ENCODE measurements around the gene BICD2.
A peak's percentile ranks its signal among the peaks of the same experiment; 100 is the strongest.

Gene BICD2

GRCh38 chr9:92714787-92715487 lies 49.7 kb downstream of the BICD2 start:
- no peak for DNase-seq (ENCODE audit: low spot score)

DNA sequence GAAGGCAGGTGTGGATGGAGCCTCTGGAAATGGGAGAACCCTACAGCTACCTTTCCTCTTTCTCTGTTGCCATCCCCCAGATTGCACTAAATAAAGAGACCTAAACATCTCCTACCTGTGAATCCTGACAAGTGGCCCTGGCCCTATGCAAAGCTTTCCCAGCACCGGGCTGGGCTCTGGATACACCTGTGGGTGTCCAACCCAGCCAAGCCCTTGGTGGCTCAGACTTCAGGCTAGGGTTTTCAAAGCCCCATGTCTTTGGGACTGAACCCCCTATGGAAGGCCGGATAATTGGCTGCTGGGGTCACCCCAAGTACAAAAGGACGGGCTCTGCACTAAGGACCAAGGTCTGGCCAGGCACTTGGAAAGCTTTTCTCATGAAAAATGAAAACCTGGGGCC lies 50.6 kb downstream of the BICD2 start:
- no peak for DNase-seq (ENCODE audit: low spot score)

DNA sequence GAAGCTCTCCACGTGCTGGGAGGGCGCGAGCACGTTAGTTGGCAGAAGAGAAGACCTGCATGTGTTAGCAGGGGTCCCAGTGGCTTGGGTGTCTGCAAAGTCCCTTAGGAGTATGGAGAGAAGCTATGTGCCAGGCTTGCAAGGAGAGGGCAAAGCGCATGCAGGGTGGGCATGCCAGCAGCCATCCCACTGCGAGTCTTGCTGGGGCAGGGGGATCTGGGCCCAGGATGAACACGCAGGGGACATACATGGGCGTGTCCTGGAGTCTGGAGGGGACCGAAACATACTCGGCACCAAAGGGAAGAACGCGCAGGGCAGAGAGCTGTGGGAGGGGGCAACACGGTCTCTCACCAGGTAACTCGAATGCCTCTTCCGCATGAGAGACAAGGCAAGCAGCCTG lies 51.1 kb downstream of the BICD2 start:
- no peak for DNase-seq (ENCODE audit: low spot score)

GRCh38 chr9:92712767-92713166 lies 51.9 kb downstream of the BICD2 start:
- DNase-seq (ENCODE audit: low spot score): no peak

DNA sequence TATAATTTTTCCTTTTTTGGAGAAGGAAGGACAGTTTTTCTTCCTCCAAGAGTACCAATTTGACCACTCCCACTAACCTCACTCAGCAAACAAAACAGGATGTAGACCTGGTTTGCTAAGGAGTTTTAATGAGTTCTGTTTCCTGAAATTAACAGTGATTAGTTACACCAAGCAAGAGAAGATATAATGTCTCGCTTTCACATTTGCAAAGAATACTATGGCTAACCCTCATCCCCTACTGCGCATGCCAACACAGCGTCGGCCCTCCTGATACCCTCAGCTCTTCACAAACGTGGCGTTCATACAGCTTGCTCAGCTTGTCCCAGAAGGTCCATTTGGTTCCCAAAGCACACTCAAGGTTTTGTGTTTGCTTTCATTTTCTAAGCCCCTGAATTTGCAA lies 52.8 kb downstream of the BICD2 start:
- no peak for DNase-seq (ENCODE audit: low spot score)

GRCh38 chr9:92711146-92711545 lies 53.5 kb downstream of the BICD2 start:
- DNase-seq (ENCODE audit: low spot score): no peak

DNA sequence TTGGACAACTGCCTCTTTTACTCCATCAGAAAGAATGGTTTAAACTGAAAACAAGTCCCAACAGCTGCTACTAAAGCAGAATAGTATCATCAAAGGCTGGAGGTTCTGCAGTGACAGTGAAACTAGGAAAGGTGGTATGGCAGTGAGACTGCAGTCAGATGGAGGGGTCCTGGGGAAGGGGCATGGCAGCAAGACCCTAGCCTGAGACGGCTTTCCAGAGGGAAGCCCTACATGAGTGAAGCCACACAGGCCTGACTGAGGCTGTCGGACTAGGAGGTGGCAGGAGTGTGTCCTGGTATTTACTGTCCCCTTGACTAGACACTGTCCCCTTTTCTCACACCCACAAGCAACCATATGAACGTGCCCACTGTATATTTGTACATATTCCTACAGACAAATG lies 54.3 kb downstream of the BICD2 start:
- DNase-seq (ENCODE audit: low spot score): no peak

DNA sequence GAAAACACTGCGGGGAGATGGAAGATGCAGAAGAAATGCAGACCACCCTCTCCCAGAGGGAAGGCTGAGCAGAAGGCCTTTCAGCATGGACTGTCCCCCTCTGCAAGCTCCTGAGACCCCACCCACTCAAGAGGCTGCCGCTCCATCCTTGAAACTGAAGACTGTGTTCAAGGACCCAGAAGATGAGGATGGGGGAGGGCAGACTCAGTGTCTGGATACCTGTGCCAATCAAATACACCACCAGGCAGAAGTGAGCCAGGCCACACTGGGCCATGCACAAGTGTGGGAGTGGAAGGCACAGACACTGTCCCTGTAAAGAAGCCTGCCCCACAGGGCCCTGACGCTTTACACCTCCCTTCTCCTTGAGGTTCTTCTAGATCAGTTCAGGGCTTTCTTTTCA lies 54.7 kb downstream of the BICD2 start:
- DNase-seq (ENCODE audit: low spot score): no peak

- no peak for DNase-seq (ENCODE audit: low spot score)
These were observed 55.4 kb downstream of the BICD2 start for GRCh38 chr9:92709240-92709639.

DNA sequence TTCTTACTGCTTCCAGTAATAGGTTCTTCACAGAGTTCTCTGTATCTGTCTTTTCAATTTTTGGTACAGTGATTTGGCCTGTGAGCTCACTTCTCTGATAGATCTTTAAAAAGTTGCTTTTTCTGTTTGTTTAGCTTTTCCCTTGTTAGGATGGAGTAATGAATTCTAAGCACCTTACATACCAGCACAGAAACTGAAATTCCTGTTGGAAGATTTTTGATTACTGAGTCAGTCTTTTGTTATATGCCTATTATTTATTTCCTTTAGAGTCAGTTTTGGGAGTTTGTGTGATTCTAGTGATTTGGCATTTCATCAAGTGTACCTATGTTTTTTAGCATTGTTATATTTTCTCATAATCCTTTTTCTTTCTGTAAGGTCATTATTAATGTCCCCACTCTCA lies 57.1 kb downstream of the BICD2 start:
- DNase-seq (ENCODE audit: low spot score): no peak

DNA sequence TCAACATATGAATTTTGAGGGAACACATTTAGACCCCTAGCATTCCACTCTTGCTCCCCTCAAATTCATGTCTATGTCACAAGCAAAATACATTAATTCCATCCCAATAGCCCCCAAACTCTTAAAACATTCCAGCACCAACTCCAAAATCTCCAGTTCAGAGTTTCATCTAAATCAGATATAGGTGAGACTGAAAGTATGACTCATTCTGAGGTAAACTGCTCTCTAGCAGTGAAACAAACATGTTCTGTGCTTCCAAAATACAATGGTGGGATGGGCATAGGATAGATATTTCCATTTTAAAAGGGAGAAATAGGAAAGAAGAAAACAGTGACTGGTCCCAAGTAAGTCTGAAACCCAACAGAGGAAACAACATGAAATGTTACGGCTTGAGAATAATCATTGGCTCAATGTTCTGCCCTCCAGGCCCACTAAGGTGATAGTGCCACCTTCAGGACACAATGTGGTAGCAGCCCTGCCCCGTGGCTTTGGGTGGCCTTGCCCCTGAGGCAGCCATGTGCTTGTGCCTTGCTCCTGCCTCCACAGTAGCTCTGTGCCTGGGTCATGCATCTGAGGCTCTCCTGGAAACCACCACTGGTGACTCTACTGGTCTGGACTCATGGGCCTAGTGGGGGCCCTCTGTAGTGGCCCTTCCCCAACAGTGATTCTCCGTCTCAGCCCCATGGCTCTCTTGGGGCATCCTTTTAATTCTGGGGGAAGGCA lies 58.3 kb downstream of the BICD2 start:
- peak; percentile 26 for DNase-seq (ENCODE audit: low spot score)

- no peak for DNase-seq (ENCODE audit: low spot score)
These were observed 60.1 kb downstream of the BICD2 start for GRCh38 chr9:92704528-92704927.

- DNase-seq (ENCODE audit: low spot score): no peak
These were observed 68.0 kb downstream of the BICD2 start for GRCh38 chr9:92696619-92697018.

- DNase-seq (ENCODE audit: low spot score): no peak
These were observed 77.7 kb downstream of the BICD2 start for GRCh38 chr9:92686954-92687353.

GRCh38 chr9:92685022-92685421 lies 79.6 kb downstream of the BICD2 start:
- no peak for DNase-seq (ENCODE audit: low spot score)

DNA sequence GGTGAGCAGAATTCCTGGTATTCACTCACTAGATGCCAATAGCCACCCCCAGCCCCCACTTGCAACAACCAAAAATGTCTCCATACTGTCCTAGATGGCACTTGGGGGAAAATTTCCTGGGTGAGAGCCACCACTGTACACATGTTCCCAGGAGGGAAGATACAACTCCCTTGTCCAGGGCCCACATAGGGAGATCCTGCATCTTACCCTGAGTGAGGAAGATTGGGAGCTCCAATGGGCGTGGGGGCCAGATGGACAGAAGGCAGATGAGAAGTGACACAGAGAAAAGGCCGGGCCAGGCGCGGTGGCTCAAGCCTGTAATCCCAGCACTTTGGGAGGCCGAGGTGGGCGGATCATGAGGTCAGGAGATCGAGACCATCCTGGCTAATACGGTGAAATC lies 82.4 kb downstream of the BICD2 start:
- no peak for DNase-seq (ENCODE audit: low spot score)

DNA sequence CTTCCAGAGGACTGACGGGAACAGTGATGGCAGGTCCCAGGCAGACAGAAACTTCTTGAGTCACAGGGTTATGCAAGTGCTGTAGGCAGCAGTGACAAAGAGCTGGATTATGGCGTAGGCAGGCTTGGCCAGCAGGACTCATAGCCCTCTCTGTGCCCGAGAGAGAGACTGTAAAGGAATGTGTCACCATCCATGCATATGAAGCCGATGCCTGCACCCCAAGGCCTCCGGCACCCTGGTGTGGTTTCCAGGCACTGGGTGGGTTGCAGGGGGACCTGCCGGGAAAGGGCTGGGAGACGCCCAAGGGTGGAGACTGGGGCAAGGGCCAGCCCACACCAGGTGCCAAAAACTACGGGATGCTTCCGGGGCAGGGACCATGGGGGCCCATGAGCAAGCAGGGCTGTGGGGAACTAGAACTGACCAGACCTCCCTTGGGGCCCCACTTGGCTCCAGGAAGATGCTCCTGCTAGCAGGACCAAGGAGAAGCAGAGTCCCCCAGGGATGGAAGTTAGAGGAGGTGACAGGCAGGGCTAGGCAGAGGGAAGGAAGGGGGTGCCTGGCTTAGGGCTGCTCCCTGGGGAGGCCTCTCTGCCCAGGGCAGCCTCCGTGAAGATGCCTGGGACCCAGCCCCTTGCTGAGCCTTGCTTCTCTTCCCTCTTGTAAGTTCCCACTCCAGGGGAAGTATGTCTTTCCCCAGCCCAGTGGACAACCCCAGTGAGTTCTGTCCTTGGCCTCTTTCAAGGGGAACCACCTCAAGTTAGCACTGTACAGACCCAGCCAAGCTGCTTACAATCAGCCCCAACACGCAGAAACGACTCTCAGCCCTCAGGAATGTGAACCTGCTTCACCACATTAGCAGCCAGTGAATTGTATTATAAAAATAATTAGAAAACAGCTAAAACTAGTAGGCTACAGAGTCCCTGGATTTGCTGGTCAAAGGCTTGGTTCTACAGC lies 84.2 kb downstream of the BICD2 start:
- no peak for DNase-seq (ENCODE audit: low spot score)

DNA sequence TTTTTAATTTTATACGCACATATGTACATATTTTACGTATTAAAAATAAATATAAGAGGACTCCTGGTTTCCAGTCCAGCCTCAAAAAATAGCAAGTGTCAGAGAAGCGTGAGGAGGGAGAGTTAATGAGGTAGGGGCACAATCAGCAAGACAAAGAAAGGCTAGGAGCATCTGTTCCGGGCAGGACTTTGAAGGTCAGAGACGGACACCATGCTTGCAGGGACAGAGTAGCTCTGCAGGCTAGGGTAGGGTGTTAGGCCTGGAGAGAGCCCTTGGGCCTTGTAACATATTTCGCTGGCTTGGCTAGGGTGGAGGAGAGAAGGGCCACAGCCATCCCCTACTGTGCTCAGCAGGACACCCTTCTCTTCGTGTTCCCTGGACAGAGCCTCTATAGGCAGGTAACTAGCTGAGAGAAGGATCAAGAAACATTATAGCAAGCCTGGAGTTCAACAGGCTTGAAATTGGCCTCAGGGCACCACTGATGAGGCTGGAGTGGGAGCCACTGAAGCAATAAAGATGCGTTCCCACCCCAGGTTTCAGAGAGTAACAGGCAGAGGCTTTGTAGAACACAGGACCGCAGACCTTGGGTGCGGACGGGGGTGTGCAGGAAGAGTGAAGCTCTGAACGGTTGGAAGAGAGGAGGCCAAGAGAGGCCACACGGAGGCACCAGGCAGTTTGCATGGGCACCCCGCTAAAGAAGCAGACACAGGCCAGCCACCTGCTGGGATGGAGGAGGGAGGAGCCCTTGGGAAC lies 85.0 kb downstream of the BICD2 start:
- no peak for DNase-seq (ENCODE audit: low spot score)

DNA sequence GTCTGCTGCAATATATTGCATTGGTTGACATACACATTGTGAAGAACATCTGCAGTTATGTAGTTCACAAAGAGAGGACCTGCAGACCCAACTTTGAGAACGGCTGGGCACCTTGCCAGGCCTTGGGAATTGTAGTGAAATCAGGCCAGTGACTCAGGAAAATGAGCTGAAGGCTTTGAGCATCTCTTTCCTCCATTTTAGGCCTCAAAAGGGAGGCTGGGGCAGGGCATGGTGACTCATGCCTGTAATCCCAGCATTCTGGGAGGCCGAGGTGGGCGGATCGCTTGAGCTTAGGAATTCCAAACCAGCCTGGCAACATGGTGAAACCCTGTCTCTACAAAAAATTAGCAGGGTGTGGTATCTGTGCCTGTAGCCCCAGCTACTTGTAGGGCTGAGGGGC lies 93.3 kb downstream of the BICD2 start:
- DNase-seq (ENCODE audit: low spot score): no peak

GRCh38 chr9:92669890-92670708 lies 94.5 kb downstream of the BICD2 start, which contains the start of gene IPPK:
IPPK (minus strand) TSS chr9:92670131; CDS start chr9:92669988, 143 bp downstream.
- peak; percentile 98 for DNase-seq (ENCODE audit: low spot score)

GRCh38 chr9:92669527-92669889 lies 95.1 kb downstream of the BICD2 start:
- DNase-seq (ENCODE audit: low spot score): no peak
